ENCODE results near the gene WBP2NL. TPM values are rescaled to one million over a fixed set of nuclear protein-coding genes. Genes with fewer than 3 reads are reported as not detected.

The WBP2NL gene
- total RNA-seq, 2 donors from 2014 or later, result 1.1 to 1.2 TPM

DNA sequence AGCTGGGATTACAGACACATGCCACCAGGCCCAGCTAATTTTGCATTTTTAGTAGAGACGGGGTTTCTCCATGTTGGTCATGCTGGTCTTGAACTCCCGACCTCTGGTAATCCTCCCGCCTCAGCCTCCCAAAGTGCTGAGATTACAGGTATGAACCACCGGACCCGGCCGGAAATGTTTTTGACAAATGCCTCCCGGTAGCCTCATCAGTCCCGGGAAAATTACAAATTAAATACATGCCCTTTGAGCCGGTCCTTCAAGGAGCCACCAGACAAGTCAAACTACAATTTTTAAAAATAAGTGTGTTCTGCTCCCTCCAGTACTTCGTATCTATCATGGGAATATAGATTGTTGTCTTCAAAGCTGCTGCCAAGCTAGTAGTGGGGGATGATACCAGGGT is 17.5 kb downstream of the WBP2NL start:
- no peak for DNase-seq (ENCODE audit: low spot score)
- intact Hi-C loops (cut with DNase I), result no loop called here

DNA sequence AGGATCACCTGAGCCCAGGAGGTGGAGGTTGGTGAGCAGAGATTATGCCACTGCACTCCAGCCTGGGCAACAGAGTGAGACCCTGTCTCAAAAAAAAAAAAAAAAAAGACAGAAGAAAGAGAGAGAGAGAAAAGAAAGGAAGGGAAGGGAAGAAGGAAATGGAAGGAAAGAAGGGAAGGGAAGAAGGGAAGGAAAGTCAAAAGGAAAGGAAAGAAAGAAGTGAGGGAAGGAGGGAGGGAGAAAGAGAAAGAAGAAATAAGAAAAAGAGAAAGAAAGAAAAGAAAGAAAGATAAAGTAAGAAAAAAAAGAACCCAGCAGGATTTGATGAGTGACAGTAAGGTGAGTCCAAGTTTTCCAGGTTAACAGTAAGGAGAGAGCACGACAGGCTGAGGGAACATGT is 19.6 kb downstream of the WBP2NL start:
- intact Hi-C loops (cut with DNase I), result no loop called here
- DNase-seq (ENCODE audit: low spot score), result no peak

DNA sequence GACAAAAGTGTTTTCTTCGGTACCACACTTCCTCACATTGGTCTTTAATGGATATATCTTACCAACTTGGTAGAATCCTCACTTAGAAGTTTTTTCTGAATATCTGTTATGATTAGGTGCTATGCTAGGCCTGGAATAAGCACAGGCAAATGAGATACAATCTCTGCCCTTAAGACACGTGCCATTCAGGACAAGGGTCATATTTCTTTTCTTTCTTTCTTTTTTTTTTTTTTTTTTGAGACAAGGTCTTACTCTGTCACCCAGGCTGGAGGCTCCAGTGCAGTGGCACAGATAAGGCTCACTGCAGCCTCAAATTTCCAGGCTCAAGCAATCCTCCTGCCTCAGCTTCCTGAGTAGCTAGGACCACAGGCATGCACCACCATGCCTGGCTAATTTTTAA is 23.0 kb downstream of the WBP2NL start:
- no peak for DNase-seq (ENCODE audit: low spot score)
- intact Hi-C loops (cut with DNase I), result no loop called here

DNA sequence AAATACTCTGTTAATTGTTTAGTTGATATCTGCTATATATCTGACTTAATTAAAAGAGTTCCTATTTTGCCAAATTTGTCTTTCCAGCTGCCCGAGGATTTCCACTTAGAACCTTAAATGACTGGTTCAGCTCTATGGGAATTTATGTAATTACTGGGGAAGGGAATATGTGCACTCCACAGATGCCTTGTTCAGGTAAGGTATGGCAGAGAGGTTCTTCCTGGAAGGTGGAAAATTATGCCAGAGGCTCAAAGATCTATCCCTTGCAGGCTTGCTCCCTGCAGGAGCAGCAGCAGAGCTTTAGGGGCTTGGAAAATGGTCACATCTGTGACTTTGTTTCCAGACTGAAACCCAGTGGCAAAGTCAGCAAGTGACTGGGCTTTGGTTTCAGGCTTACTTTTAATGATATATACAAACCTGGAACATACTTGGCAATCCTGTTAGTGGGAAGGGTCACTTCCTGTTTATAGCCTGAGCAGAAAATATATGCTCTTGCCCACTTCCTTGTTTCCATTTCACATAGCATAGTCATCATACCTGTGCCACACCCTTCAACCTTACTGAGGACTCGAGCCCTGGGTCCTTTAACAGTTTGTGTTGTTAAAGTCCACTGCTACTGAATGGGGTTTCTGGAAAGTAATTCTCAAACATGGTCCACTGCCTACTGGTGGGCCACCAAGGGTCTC is 23.7 kb downstream of the WBP2NL start:
- no peak for DNase-seq (ENCODE audit: low spot score)
- intact Hi-C loops (cut with DNase I), result no loop called here

DNA sequence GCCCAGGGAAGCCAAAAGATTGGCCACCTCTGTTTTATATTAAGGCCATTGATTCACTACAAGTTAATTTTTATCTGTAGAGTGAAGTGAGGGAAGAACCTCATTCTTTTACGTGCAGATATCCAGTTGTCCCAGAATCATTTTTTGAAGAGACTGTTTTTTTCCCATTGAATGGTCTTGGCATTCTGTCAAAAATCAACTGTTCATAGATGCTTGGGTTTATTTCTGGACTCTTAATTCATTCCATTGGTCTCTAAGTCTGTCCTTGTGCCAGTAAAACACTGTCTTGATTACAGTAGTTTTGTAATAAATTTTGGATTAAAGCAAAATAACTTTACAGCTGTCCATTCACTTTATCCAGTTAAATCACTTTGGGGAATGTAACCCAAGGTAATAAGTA is 26.8 kb downstream of the WBP2NL start:
- no peak for DNase-seq (ENCODE audit: low spot score)
- intact Hi-C loops (cut with DNase I), result no loop called here

DNA sequence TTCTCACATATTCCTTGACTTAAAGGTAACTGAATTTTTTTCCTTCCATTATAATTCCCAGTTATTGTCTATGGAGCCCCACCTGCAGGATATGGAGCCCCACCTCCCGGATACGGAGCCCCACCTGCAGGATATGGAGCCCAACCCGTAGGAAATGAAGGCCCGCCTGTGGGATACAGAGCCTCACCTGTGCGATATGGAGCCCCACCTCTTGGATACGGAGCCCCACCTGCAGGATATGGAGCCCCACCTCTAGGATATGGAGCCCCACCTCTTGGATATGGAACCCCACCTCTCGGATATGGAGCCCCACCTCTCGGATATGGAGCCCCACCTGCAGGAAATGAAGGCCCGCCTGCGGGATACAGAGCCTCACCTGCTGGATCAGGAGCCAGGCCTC is 28.1 kb downstream of the WBP2NL start:
- intact Hi-C loops (cut with DNase I), result no loop called here
- no peak for DNase-seq (ENCODE audit: low spot score)

DNA sequence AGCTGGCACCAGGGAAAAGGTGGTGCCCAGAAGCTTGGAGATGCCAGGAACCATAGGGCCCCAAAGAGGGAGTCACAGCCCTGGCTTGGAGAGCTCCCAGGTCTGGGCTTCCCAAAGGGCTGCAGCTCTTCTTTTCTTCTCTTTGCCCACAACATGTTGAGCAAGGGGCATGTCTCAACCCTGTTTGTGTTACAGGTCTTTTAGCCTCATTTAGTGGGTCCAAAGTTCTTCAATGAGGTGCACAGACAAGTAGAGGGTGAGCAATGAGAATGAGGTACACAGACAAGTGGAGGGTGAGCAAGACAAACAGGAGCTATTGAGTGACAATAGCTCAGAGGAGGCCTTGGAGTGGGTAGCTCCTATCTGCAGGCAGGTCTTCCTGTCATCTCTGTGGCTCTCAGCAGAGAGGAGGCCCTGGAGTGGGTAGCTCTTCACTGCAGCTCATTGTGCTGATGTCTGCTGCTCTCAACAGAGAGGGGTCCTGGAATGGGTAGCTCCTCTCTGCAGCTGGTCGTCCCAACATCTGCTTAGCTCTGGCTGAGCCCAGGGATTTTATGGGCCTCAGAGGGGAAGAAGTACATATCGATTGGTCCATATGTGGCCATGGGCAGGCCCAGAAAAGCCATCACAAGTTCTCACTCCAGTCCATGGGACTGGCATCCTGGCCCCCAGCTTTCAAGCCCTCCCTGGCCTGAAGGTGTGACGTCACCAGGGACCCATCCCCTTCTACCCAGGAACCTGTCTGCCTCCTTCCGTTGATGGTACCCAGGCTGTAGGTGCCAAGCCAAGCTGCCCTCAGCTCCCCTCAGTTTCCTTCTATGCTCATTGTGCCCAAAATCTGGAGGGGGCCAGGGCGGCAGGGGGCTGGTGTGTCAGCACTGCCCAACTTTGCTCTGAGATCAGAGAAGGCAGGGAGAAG is 34.9 kb downstream of the WBP2NL start:
- intact Hi-C loops (cut with DNase I), result no loop called here
- DNase-seq (ENCODE audit: low spot score), result no peak

DNA sequence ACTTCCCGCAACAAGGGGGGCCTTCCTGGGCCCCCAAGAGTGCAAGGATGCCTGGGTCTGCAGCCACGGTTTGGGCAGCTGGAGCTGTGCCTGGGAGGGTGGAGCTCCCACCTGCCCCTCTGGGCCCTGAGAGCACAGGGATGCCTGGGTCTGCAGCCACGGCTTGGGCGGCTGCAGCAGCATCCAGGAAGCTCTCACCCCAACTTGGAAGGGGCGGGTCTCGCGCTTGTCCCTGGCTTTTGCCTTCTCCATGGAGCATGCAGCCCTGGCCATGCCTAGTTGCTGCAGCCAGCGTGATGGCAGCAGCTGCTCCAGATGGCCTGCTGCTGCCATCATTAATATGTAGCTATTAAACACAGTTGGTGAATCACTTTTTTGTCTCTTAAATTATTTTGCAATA is 36.7 kb downstream of the WBP2NL start:
- intact Hi-C loops (cut with DNase I), result no loop called here
- no peak for DNase-seq (ENCODE audit: low spot score)

DNA sequence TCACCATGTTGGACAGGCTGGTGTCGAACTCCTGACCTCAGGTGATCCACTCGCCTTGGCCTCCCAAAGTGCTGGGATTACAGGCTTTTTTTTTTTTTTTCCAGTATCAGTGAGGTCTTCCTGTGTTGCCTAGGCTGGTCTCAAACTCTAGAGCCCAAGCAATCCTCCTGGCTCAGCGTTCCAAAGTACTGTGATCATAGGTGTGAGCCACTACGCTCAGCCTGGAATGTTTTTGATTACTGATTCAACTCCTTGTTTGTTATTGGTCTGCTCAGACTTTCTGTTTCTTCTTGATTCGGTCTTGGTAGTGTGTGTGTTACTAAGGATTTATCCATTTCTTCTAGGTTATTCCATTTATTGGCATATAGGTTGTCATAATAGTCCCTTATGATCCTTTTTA is 40.7 kb downstream of the WBP2NL start:
- no peak for DNase-seq (ENCODE audit: low spot score)
- intact Hi-C loops (cut with DNase I), result no loop called here

DNA sequence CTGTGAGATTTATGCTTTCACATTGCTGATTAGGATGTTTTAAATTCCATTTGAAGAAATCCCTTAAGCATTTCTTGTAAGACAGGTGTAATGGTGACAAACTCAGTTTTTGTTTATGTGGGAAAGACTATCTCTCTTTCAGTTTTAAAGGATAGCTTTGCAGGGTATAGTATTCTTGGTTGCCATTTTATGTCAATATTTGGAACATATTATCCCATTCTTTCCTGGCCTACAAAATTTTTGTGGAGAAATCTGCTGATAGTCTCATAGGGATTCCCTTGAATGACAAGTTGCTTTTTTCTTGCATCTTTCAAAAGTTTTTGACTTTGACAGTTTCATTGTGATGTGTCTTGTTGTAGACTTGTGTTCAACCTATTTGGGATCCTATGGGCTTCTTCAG is 43.2 kb downstream of the WBP2NL start:
- intact Hi-C loops (cut with DNase I), result no loop called here
- no peak for DNase-seq (ENCODE audit: low spot score)

DNA sequence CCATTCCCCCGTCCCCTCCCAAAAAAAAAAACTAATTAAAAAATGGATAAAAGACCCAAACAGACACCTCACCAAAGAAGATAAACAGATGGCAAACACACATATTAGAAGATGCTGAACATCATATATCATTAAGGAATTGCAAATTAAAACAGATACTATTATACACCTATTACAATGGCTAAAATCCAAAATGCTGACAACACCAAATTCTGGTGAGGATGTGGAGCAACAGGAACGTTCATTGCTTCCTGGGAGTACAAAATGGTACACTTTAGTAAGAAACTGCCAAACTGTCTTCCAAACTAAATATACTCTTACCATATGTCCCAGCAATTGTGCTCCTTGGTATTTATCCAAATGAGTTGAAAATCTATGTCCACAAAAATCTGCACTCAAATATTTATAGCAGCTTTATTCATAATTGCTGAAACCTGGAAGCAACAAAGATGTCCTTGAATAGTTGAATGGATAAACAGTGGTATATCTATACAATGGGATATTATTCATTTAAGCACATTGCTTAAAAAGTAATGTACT is 52.1 kb downstream of the WBP2NL start:
- no peak for DNase-seq (ENCODE audit: low spot score)
- intact Hi-C loops (cut with DNase I), result no loop called here

DNA sequence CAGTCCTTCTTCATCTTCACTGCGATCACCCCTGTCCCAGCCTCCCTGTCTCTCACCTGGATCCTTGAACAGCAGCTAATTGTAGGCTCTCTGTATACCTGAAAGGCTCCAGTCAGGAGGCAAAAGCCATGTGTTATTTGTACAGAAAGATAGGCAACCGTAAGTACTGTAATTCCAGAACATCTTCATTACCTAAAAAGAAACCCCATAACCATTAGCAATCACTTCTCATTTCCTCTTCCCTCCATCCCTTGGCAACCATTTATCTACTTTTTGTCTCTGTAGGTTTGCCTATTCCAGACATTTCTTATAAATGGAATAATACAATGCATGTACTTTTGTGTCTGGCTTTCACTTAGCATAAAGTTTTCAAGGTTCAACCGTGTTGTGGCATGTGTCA is 54.2 kb downstream of the WBP2NL start:
- no peak for DNase-seq (ENCODE audit: low spot score)
- intact Hi-C loops (cut with DNase I), result no loop called here

DNA sequence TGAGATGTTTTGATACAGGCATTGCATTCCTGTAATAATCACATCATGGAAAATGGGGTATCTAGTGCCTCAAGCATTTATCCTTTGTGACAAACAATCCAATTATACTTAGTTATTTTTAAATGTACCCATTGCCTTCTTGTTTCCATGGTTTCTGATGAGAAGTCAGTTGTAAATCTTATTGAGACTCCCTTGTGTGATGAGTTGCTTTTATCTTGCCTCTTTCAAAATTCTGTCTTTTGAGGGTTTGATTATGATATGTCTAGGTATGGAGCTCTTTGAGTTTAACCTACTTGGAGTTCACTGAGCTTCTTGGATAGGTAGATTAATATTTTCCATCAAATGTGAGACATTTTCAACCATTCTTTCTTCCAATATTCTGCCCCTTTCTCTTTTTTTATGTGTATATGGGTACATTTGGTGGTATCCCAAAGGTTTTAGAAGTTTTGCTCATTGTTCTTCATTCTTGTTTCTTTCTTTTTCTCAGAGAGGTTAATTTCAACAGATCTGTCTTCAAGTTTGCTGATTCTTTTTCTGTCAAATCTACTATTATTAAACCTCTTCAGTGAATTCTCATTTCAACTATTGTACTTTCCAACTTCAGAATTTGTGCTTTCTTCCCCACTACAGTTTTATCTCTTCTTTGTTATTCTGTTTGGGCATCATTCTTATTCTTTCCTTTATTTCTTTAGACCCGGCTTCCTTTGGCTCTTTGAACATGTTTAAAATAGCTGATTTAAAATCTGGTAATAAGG is 58.3 kb downstream of the WBP2NL start:
- DNase-seq (ENCODE audit: low spot score), result no peak

DNA sequence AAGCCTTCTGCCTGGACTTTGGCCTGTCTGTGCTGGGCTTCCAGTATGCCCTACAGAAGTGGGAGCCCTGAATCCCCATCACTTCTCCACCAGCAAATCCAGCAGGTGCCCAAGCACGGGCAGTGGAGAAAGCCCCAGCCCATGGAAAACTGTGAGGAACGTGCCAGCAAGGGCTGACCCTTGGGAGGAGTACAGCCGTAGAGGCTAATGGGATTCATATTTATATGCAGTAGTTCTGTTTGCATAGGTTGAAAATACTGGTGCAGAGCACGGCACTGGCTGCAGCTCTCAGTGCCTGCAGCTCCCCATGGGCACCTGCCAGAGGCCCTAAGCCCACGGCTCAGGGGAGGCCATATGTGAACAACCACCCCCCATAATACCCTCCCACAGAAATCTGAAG is 61.9 kb downstream of the WBP2NL start:
- DNase-seq (ENCODE audit: low spot score), result no peak
- intact Hi-C loops (cut with DNase I), result loop anchor here in 1 of 2 donors (10.0 kb wide), 1 partner anchor 76 kb away; no protein-coding TSS in a partner anchor

More for the DNA sequence above, 58.3 kb downstream of the WBP2NL start:
- intact Hi-C loops (cut with DNase I), result no loop called here

DNA sequence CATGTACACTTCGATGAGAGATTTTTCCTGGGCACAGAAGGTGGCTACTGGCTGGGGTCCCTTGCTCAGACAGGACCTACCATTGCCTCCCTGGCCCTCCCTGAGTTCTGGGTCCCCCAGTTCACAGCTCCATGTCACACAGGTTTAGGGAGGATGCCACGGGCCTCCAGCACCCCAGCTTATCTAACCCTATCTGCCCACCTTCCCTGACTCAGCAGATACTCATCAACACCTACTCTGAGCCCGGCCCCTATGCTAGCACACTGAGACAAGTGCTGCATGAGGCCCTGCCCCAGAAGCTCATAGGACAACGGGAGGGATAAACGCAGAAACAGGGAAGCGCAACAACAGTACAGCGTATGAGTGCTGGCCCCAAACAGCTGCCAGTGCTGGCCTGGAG is 62.5 kb downstream of the WBP2NL start:
- intact Hi-C loops (cut with DNase I), result loop anchor here in 1 of 2 donors (10.0 kb wide), 1 partner anchor 76 kb away; no protein-coding TSS in a partner anchor
- DNase-seq (ENCODE audit: low spot score), result no peak

DNA sequence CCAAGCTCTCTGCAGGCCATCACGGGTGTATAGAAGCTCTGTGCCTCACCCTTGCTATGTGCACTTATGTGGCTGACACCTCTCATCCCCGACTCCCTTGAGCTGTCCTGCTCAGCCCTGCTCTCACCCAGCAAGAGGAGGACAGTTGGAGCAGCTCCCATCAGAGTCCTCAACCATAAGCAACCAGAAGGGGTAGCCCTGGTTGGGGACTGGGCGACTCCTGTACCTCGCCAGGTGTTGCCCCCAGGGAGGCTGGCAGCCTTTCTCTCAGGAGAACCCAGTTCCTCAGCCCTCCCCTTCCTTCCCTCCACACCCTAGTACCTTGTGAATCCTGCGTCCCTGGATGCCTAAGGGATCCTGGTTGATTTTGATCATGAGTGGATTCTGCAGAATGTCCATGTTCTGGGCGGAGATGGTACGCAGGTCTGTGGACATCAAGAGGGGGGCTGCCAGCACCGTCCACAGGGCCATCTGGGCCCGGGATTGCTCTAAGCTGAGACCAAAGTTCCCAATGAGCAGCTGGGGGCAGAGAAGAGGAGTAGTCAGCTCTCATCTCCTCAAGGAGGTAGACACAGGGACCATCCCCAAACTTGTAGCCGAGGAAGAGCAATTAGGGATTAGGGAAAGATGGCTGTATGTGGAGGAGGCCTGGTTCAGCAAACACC is 64.0 kb downstream of the WBP2NL start:
- intact Hi-C loops (cut with DNase I), result loop anchor here in 1 of 2 donors (10.0 kb wide), 1 partner anchor 78 kb away; no protein-coding TSS in a partner anchor
- no peak for DNase-seq (ENCODE audit: low spot score)

DNA sequence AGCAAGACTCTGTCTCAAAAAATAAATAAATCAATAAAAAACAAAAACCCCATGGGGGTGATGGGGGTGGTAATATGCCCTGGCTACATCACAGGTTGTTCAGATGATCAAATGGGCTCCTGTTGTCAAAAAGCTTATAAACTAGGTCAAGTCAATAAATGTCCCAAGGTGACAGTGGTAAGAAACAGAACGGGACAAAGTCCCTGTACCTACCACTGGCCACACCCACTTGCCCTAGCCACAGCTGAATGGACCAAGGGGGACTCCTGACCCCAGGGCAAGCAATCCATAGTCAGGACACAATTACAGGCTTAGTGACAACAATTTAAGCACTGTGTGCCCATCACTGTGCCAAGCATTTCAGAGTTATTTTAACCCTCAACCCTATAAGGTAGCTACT is 66.0 kb downstream of the WBP2NL start:
- intact Hi-C loops (cut with DNase I), result loop anchor here in 1 of 2 donors (10.0 kb wide), 1 partner anchor 80 kb away; no protein-coding TSS in a partner anchor
- no peak for DNase-seq (ENCODE audit: low spot score)

DNA sequence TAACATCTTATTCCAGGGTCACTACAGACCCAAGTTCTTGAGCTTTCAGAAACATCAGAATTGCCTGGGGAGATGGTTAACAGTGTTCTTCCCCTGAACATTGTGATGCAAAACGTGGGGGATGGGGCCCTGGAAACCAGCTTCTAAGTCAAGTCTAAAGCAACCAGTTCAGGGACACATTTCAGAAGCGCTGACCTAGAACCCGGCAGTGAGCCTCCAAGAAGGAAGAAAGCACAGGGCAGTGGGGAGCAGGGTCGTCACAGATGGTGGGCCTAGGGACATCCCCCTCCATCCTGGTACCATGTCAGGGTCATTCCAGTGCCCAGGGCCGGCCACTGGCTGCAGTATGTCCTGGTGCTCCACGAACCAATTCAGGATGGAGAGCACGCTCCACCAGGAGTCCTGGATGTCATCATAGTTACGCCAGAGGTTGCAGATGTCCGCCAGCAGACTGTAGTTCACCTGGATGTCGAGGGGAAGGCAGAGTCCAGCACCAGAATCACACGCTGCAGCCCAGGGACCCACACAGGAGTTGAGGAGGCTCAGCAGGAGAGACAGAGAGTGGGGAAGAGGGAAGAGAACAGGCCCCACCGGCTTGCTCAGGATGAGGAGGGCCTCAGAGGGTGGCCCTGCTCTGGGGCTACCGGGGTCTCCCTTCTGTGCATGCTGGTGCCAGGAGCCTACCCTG is 67.0 kb downstream of the WBP2NL start:
- DNase-seq (ENCODE audit: low spot score), result no peak
- intact Hi-C loops (cut with DNase I), result loop anchor here in 1 of 2 donors (10.0 kb wide), 1 partner anchor 81 kb away; no protein-coding TSS in a partner anchor

Data from posterior vena cava (tissue), 2 donors.